Measurements from ENCODE around the gene SEC31B. TPM values are rescaled to one million over a fixed set of nuclear protein-coding genes. Genes with fewer than 3 reads are reported as not detected.

The SEC31B gene, protein sequence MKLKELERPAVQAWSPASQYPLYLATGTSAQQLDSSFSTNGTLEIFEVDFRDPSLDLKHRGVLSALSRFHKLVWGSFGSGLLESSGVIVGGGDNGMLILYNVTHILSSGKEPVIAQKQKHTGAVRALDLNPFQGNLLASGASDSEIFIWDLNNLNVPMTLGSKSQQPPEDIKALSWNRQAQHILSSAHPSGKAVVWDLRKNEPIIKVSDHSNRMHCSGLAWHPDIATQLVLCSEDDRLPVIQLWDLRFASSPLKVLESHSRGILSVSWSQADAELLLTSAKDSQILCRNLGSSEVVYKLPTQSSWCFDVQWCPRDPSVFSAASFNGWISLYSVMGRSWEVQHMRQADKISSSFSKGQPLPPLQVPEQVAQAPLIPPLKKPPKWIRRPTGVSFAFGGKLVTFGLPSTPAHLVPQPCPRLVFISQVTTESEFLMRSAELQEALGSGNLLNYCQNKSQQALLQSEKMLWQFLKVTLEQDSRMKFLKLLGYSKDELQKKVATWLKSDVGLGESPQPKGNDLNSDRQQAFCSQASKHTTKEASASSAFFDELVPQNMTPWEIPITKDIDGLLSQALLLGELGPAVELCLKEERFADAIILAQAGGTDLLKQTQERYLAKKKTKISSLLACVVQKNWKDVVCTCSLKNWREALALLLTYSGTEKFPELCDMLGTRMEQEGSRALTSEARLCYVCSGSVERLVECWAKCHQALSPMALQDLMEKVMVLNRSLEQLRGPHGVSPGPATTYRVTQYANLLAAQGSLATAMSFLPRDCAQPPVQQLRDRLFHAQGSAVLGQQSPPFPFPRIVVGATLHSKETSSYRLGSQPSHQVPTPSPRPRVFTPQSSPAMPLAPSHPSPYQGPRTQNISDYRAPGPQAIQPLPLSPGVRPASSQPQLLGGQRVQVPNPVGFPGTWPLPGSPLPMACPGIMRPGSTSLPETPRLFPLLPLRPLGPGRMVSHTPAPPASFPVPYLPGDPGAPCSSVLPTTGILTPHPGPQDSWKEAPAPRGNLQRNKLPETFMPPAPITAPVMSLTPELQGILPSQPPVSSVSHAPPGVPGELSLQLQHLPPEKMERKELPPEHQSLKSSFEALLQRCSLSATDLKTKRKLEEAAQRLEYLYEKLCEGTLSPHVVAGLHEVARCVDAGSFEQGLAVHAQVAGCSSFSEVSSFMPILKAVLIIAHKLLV
- 100 to 1,000 TPM; 138 to 139 TPM for total RNA-seq

DNA sequence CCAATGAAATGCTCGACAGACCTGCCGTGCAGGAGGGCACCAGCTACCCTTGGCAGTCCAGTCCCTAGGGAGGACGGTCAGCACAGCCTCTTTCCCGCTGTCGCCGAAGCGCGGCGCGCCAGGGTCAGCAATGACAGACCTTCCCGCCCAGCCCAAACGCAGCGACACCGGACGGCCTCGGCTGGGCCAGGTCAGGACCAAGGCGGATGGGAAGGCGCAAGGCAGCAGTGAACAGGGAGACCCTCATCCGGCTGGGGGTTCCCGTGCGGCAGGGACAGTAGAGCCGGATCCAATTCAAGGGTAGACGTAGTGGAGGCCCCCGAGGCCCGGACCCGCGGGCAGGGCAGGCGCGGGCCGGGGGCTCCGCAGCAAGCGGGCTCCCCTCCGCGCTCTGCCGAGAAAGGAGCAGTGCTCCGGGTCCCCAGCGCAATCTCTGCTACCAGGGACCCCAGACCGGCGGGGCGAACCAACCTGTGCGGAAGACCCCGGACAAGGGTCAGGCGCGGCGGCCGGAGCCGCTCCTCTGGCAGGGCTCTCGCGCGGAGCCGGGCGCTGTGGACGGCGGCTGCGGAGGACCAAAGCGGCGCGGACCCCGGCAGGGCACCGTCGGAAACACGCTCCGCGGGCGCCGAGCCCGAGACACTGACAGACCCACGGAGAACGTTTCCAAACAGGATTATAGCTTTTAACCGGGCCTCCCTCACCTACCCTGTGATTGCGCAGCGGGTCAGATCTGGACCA, at the start of gene SEC31B:
Gene SEC31B (minus strand): TSS at position 551 of the 741 bp plus-strand sequence. CDS start 2,909 bp downstream, outside the sequence.
- CTCF ChIA-PET: interaction anchor here (0.6 to 9.6 kb wide), 32 partner anchors 8 to 1675 kb away, joined by 3 to 117 read pairs (median 6); partner anchors contain the start of gene HIF1AN
- H3K27me3 Mint-ChIP-seq: no peaks in the 10 kb centered on the region
- POLR2A ChIA-PET: interaction anchor here (1.1 to 5.9 kb wide), 11 partner anchors 8 to 149 kb away, joined by 3 to 103 read pairs (median 4); partner anchors contain the start of genes HIF1AN and NDUFB8
- DNase-seq: no peak
- H3K9me3 Mint-ChIP-seq: no peaks in the 10 kb centered on the region
- no peak within 1 kb of the TSS for H3K4me3 Mint-ChIP-seq
- peaks cover 39% of the 10 kb centered on the region for H3K4me1 Mint-ChIP-seq
- H3K27ac Mint-ChIP-seq: peak within 1 kb of the TSS; percentile 37
- H3K36me3 Mint-ChIP-seq (ENCODE audit: low read depth): peaks cover 45% of the 10 kb centered on the region

GRCh38 chr10:100568912-100569311, 49.3 kb upstream of the SEC31B start:
- Mint-ChIP-seq H3K4me3 (no peak overlapping the region), H3K36me3 (ENCODE audit: low read depth) (no peaks in the 10 kb centered on the region), H3K27ac (no peak overlapping the region), H3K4me1 (peaks cover 5% of the 10 kb centered on the region), H3K9me3 (no peaks in the 10 kb centered on the region), H3K27me3 (peaks cover 43% of the 10 kb centered on the region)
- DNase-seq: no peak
- ChIA-PET CTCF (no interaction called here), POLR2A (no interaction called here)

- H3K27ac Mint-ChIP-seq: no peak overlapping the region
- H3K9me3 Mint-ChIP-seq: no peaks in the 10 kb centered on the region
- peaks cover 45% of the 10 kb centered on the region for H3K27me3 Mint-ChIP-seq
- ChIA-PET POLR2A (no interaction called here), CTCF (no interaction called here)
- no peak overlapping the region for H3K4me3 Mint-ChIP-seq
- peaks cover 8% of the 10 kb centered on the region for H3K4me1 Mint-ChIP-seq
- no peaks in the 10 kb centered on the region for H3K36me3 Mint-ChIP-seq (ENCODE audit: low read depth)
- DNase-seq: no peak
Observed at GRCh38 chr10:100567826-100568225, 48.2 kb upstream of the SEC31B start.

DNA sequence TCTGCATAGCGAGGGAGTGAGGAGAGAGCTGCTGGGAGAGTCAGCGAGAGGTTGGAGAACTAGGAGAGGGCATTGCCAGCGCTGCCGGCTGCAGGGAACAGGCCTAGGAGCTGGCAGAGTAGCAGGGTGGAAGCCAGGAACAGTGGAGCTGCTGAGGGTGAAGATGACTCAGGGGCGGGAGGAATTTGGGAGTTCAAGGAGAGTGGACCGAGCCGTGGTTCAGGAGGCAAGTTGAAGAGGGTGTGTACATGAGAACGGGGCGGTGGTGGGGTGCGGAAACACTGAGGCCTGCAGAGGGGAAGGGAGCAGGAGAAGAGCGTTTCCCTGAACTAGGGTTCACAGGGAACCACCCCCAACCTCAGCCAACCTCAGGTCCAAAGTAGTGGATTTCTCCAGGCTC, 47.6 kb upstream of the SEC31B start:
- peaks cover 44% of the 10 kb centered on the region for H3K27me3 Mint-ChIP-seq
- no peak for DNase-seq
- peaks cover 9% of the 10 kb centered on the region for H3K4me1 Mint-ChIP-seq
- H3K27ac Mint-ChIP-seq: no peak overlapping the region
- POLR2A ChIA-PET: no interaction called here
- CTCF ChIA-PET: no interaction called here
- no peaks in the 10 kb centered on the region for H3K9me3 Mint-ChIP-seq
- no peak overlapping the region for H3K4me3 Mint-ChIP-seq
- no peaks in the 10 kb centered on the region for H3K36me3 Mint-ChIP-seq (ENCODE audit: low read depth)

DNA sequence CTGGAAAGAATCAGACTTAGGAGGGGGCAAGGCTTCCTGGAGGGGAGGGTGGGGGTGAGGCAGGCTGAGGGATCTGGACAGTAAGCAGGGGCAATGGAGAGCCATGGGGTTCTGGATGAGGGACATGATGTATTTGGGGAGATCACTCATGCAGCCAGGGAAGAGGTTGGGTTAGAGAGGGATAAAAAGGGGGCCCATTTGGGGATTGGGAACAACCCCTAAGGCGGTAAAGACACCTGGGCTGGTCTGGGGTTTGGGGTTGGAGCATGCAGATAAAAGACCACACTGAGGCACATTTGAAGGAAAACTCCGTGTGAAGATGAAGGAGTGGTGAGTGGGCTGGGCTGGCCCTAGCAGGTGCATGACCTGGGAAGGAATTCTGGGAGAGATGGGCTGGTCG, 46.9 kb upstream of the SEC31B start:
- POLR2A ChIA-PET: no interaction called here
- CTCF ChIA-PET: no interaction called here
- no peak overlapping the region for H3K27ac Mint-ChIP-seq
- peaks cover 46% of the 10 kb centered on the region for H3K27me3 Mint-ChIP-seq
- H3K4me3 Mint-ChIP-seq: no peak overlapping the region
- peaks cover 15% of the 10 kb centered on the region for H3K4me1 Mint-ChIP-seq
- no peak for DNase-seq
- H3K36me3 Mint-ChIP-seq (ENCODE audit: low read depth): no peaks in the 10 kb centered on the region
- no peaks in the 10 kb centered on the region for H3K9me3 Mint-ChIP-seq

DNA sequence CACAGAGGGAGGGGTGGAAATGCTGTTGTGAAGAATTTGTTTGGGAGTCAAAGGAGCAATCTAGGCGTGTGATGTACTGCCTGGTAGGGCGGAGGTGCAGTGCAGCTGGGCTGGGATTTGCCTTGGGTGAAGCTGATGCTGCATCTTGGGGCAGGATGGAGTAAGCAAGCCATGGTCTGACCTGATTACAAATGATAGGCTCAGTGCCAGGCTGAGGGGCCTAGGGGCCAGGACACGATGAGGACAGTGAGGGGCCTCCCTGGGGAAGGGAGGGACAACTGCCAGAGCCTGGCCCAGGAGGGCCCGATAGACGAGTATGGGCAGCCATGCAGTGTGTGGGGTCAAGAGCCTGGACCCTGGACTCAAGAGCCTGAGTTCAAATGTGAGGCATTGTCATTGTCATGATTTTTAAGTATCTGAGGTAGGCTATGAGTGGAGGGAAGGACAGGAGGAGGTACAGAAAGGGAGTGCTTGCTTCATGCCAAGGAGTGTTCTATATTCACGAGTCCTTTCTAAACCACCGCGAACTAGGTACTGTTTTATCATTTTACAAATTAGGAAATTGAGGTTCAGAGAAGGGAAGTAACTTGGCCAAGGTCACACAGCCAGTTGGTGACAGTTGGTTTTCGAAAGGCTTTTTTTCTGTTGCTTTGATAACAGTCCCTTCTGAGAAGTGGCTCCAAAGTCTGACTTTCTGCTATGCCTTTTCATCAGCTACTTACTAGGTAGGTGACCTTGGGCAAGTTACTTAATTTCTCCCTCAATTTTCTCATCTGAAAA, 45.7 kb upstream of the SEC31B start:
- no peak for DNase-seq
- CTCF ChIA-PET: no interaction called here
- H3K4me1 Mint-ChIP-seq: peaks cover 20% of the 10 kb centered on the region
- H3K27ac Mint-ChIP-seq: no peak overlapping the region
- H3K27me3 Mint-ChIP-seq: peaks cover 49% of the 10 kb centered on the region
- POLR2A ChIA-PET: no interaction called here
- H3K36me3 Mint-ChIP-seq (ENCODE audit: low read depth): peaks cover 4% of the 10 kb centered on the region
- no peaks in the 10 kb centered on the region for H3K9me3 Mint-ChIP-seq
- H3K4me3 Mint-ChIP-seq: no peak overlapping the region

- Mint-ChIP-seq H3K27me3 (peaks cover 40% of the 10 kb centered on the region), H3K36me3 (ENCODE audit: low read depth) (peaks cover 16% of the 10 kb centered on the region), H3K4me1 (peaks cover 20% of the 10 kb centered on the region), H3K4me3 (no peak overlapping the region), H3K9me3 (no peaks in the 10 kb centered on the region), H3K27ac (no peak overlapping the region)
- DNase-seq: peak; percentile 84
- POLR2A ChIA-PET: no interaction called here
- CTCF ChIA-PET: interaction anchor here (0.8 to 2.9 kb wide), 10 partner anchors 10 to 349 kb away, joined by 3 to 16 read pairs (median 4); partner anchors contain the start of gene HIF1AN
Observed at GRCh38 chr10:100562008-100562672, 42.5 kb upstream of the SEC31B start.

DNA sequence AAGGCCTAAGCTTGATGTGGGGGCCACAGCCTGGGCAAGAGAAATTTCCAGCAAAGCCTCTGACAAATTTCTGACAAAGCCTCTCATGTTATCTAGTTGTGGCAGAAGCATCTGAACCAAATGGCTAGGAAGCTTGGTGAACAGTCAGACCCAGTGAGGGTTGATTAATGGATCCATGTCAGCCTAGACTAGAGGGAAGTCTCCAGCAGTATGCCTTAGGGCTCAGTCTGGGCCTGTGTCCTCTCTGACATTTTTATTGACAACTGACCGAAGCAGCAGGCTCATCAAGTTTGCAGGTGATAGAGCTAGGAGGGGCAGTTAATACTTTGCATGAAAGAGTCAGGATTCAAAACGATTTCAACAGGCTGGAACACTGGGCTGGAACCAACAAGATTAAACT, 41.3 kb upstream of the SEC31B start:
- no peak overlapping the region for H3K4me3 Mint-ChIP-seq
- no peak for DNase-seq
- CTCF ChIA-PET: interaction anchor here (0.7 to 2.9 kb wide), 8 partner anchors 9 to 453 kb away, joined by 3 to 16 read pairs (median 3); partner anchors contain the start of gene HIF1AN
- H3K9me3 Mint-ChIP-seq: no peaks in the 10 kb centered on the region
- peaks cover 24% of the 10 kb centered on the region for H3K4me1 Mint-ChIP-seq
- H3K27ac Mint-ChIP-seq: no peak overlapping the region
- H3K27me3 Mint-ChIP-seq: peaks cover 28% of the 10 kb centered on the region
- POLR2A ChIA-PET: no interaction called here
- H3K36me3 Mint-ChIP-seq (ENCODE audit: low read depth): peaks cover 21% of the 10 kb centered on the region

DNA sequence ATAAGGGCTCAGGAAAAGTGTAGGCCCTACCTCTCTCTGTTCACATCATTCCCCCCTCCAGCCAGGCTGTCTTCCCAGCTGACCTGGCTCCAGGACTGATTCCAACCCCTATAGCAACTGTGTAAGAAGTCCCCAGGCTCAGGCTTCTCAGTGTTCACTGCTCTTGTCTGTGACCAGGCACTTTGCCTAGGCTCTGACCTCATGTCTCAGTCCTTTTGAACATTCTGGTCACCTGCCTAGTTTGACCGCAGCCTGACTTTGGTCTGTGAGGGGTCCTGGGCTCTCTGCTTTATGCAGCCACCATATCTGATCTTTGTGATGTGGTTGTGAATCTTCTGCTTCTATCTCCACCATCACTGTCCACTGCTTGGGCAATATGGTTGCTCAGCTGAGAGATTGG, 40.6 kb upstream of the SEC31B start:
- ChIA-PET POLR2A (no interaction called here), CTCF (interaction anchor here (1.4 to 2.9 kb wide), 3 partner anchors 8 to 318 kb away, joined by 3 to 16 read pairs (median 4); no protein-coding TSS in a partner anchor)
- H3K27ac Mint-ChIP-seq: no peak overlapping the region

DNA sequence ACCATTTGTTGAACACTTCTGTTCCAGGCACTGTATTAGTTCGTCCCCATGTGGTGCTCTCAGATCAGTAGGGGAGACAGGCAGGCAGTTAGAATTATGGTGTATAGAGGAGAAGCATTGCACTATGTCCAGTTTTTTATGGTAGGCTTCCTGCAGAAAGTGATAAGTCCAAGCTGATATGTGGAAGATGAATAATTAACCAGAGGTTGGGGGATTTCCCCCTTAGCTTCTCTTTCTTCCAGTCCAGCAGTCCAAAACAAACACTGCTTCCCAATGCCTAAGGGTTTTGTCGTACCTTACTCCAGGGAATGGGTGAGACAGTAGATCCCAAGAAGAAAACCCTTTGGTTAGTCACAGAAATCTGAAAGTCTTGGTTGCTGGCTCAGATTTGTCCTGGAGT, 35.2 kb upstream of the SEC31B start:
- no peak for DNase-seq
- H3K4me1 Mint-ChIP-seq: peaks cover 4% of the 10 kb centered on the region
- CTCF ChIA-PET: interaction anchor here (0.7 to 0.8 kb wide), 2 partner anchors 15 to 19 kb away, joined by 3 to 4 read pairs; partner anchors contain the start of gene HIF1AN
- H3K36me3 Mint-ChIP-seq (ENCODE audit: low read depth): peaks cover 34% of the 10 kb centered on the region
- no peak overlapping the region for H3K4me3 Mint-ChIP-seq
- POLR2A ChIA-PET: interaction anchor here (0.9 kb wide), 1 partner anchor 9 kb away, joined by 3 read pairs; no protein-coding TSS in a partner anchor
- H3K9me3 Mint-ChIP-seq: no peaks in the 10 kb centered on the region
- H3K27ac Mint-ChIP-seq: no peak overlapping the region
- H3K27me3 Mint-ChIP-seq: no peaks in the 10 kb centered on the region

More for the DNA sequence above, 40.6 kb upstream of the SEC31B start:
- H3K4me1 Mint-ChIP-seq: peaks cover 24% of the 10 kb centered on the region
- H3K9me3 Mint-ChIP-seq: no peaks in the 10 kb centered on the region
- peaks cover 25% of the 10 kb centered on the region for H3K36me3 Mint-ChIP-seq (ENCODE audit: low read depth)
- H3K27me3 Mint-ChIP-seq: peaks cover 23% of the 10 kb centered on the region
- H3K4me3 Mint-ChIP-seq: no peak overlapping the region
- DNase-seq: no peak

DNA sequence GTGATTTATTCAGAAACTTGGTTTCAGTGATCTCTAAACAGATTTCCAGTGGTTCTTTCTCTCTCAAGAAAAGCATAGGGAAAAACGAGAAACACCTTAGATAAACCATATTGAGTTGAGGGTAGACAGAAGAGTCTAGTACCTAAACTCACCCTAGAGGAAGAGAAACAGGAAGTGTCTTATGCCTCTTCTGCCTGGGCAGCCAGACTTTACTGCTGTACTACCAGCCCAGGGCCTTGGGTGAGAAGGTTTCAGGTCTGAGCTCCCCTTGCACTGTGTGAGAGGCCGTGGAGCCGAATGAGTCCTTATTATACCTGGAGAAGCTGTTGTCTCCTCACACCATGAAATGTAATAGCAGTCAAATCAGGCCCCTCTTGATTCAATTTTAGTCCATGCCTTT, 34.3 kb upstream of the SEC31B start:
- POLR2A ChIA-PET: interaction anchor here (1.7 kb wide), 1 partner anchor 10 kb away, joined by 5 read pairs; no protein-coding TSS in a partner anchor
- Mint-ChIP-seq H3K4me3 (no peak overlapping the region), H3K27me3 (no peaks in the 10 kb centered on the region), H3K9me3 (no peaks in the 10 kb centered on the region), H3K27ac (no peak overlapping the region), H3K36me3 (ENCODE audit: low read depth) (peaks cover 37% of the 10 kb centered on the region), H3K4me1 (peaks cover 4% of the 10 kb centered on the region)
- CTCF ChIA-PET: interaction anchor here (0.8 to 1.0 kb wide), 2 partner anchors 16 to 35 kb away, joined by 3 to 4 read pairs; no protein-coding TSS in a partner anchor
- no peak for DNase-seq
